Measurements from ENCODE around the gene PLB1. TPM values are rescaled to one million over a fixed set of nuclear protein-coding genes. Genes with fewer than 3 reads are reported as not detected.

The PLB1 gene
- total and polyA plus RNA-seq, 2 experiments from 2014 or later = 0.11 to 0.44 TPM

GRCh38 chr2:28670856-28671255, 175.0 kb downstream of the PLB1 start:
- Histone ChIP-seq H3K4me1 (ENCODE audit: insufficient read depth) (peaks cover 6% of the 10 kb centered on the region; the same call in 1 of the 2 replicates), H3K36me3 (ENCODE audit: low read depth) (no peaks in the 10 kb centered on the region), H3K79me2 (ENCODE audit: insufficient read depth) (no peaks in the 10 kb centered on the region), H3K9ac (no peak overlapping the region), H3K9me3 (ENCODE audit: low read depth) (no peaks in the 10 kb centered on the region), H4K20me1 (ENCODE audit: insufficient read depth) (no peaks in the 10 kb centered on the region), H3K27ac (no peak overlapping the region), H3K4me3 (no peak overlapping the region), H3K9me2 (ENCODE audit: insufficient read depth) (no peaks in the 10 kb centered on the region), H2AFZ (no peak overlapping the region), H3K4me2 (ENCODE audit: unreplicated experiment) (no peak overlapping the region), H3F3A (ENCODE audit: insufficient read depth) (0 out of 2 replicates have a peak, but pooled peaks cover 9% of the 10 kb centered on the region), H3K27me3 (replicated peaks; ENCODE audit: insufficient read depth) (no peaks in the 10 kb centered on the region)
- TF ChIP-seq EZH2 (IDR thresholded peaks at IDR 0.05; ENCODE audit: insufficient read depth, poor library complexity, severe bottlenecking) (no peak), EZH2phosphoT487 (IDR thresholded peaks at IDR 0.05; ENCODE audit: insufficient read depth, low read depth) (no peak)
- 50 to 61% methylated on average over 2 of the region's 2 CpGs for WGBS, 2 experiments (ENCODE audit: low coverage in 1 of 2, low lambda C conversion rate in 2 of 2, missing lambda C conversion rate in 2 of 2)
- in situ Hi-C loops (cut with MboI) = no loop called here
- DNase-seq = no peak

- Histone ChIP-seq H3K4me3 (no peak overlapping the region), H3K27ac (no peak overlapping the region), H3K4me1 (ENCODE audit: insufficient read depth) (peaks cover 6% of the 10 kb centered on the region; the same call in 1 of the 2 replicates), H3F3A (ENCODE audit: insufficient read depth) (0 out of 2 replicates have a peak, but pooled peaks cover 9% of the 10 kb centered on the region), H4K20me1 (ENCODE audit: insufficient read depth) (no peaks in the 10 kb centered on the region), H3K36me3 (ENCODE audit: low read depth) (no peaks in the 10 kb centered on the region), H3K9ac (no peak overlapping the region), H3K4me2 (ENCODE audit: unreplicated experiment) (no peak overlapping the region), H3K9me2 (ENCODE audit: insufficient read depth) (no peaks in the 10 kb centered on the region), H3K27me3 (replicated peaks; ENCODE audit: insufficient read depth) (no peaks in the 10 kb centered on the region), H3K9me3 (ENCODE audit: low read depth) (no peaks in the 10 kb centered on the region), H3K79me2 (ENCODE audit: insufficient read depth) (no peaks in the 10 kb centered on the region), H2AFZ (no peak overlapping the region)
- WGBS, 2 experiments (ENCODE audit: low coverage in 1 of 2, low lambda C conversion rate in 2 of 2, missing lambda C conversion rate in 2 of 2) = 78 to 80% methylated on average over 4 of the region's 4 CpGs
- no peak for TF ChIP-seq EZH2phosphoT487 (IDR thresholded peaks at IDR 0.05; ENCODE audit: insufficient read depth, low read depth)
- TF ChIP-seq EZH2 (IDR thresholded peaks at IDR 0.05; ENCODE audit: insufficient read depth, poor library complexity, severe bottlenecking) = no peak
- in situ Hi-C loops (cut with MboI) = no loop called here
- DNase-seq = no peak
These were observed 177.5 kb downstream of the PLB1 start for GRCh38 chr2:28673338-28673737.

- Histone ChIP-seq H3K9me3 (ENCODE audit: low read depth) (no peaks in the 10 kb centered on the region), H3K4me3 (no peak overlapping the region), H3F3A (ENCODE audit: insufficient read depth) (0 out of 2 replicates have a peak, but pooled peaks cover 9% of the 10 kb centered on the region), H3K4me2 (ENCODE audit: unreplicated experiment) (no peak overlapping the region), H3K9ac (no peak overlapping the region), H3K79me2 (ENCODE audit: insufficient read depth) (no peaks in the 10 kb centered on the region), H3K9me2 (ENCODE audit: insufficient read depth) (no peaks in the 10 kb centered on the region), H3K27me3 (replicated peaks; ENCODE audit: insufficient read depth) (no peaks in the 10 kb centered on the region), H4K20me1 (ENCODE audit: insufficient read depth) (no peaks in the 10 kb centered on the region), H3K36me3 (ENCODE audit: low read depth) (no peaks in the 10 kb centered on the region), H3K27ac (no peak overlapping the region), H3K4me1 (ENCODE audit: insufficient read depth) (peaks cover 6% of the 10 kb centered on the region; the same call in 1 of the 2 replicates), H2AFZ (no peak overlapping the region)
- no peak for TF ChIP-seq EZH2phosphoT487 (IDR thresholded peaks at IDR 0.05; ENCODE audit: insufficient read depth, low read depth)
- no peak for TF ChIP-seq EZH2 (IDR thresholded peaks at IDR 0.05; ENCODE audit: insufficient read depth, poor library complexity, severe bottlenecking)
- in situ Hi-C loops (cut with MboI) = no loop called here
- DNase-seq = peak; percentile 32
- 47 to 52% methylated on average over 3 of the region's 3 CpGs for WGBS, 2 experiments (ENCODE audit: low coverage in 1 of 2, low lambda C conversion rate in 2 of 2, missing lambda C conversion rate in 2 of 2)
These were observed 178.3 kb downstream of the PLB1 start for GRCh38 chr2:28674062-28674712.

DNA sequence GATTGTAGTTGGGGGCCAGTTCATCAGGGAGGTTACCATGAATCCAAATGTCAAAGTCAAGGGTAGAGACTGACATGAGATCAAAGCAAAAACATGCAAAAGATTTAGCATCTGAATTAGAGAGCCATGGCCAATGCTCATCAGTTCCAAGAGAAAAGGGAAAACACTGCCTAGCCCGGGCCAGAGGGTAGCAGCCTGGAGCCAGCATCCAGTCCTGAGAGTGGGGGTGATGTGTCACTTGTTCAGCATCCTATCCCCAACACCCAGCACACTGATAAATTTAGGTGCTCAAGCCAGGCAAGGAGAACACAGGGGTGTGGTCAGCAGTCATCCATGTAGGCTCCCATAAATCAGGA, 178.8 kb downstream of the PLB1 start:
- H3K4me1 ChIP-seq (ENCODE audit: insufficient read depth) = peaks cover 6% of the 10 kb centered on the region; the same call in 1 of the 2 replicates
- 0 to 24% methylated on average over 1 of the region's 1 CpG for WGBS, 2 experiments (ENCODE audit: low coverage in 1 of 2, low lambda C conversion rate in 2 of 2, missing lambda C conversion rate in 2 of 2)
- no peak overlapping the region for H3K4me2 ChIP-seq (ENCODE audit: unreplicated experiment)
- DNase-seq = no peak
- H3K4me3 ChIP-seq = no peak overlapping the region
- no peaks in the 10 kb centered on the region for H3K9me3 ChIP-seq (ENCODE audit: low read depth)
- no peak overlapping the region for H3K9ac ChIP-seq
- H3F3A ChIP-seq (ENCODE audit: insufficient read depth) = 0 out of 2 replicates have a peak, but pooled peaks cover 9% of the 10 kb centered on the region
- H3K36me3 ChIP-seq (ENCODE audit: low read depth) = no peaks in the 10 kb centered on the region
- no peaks in the 10 kb centered on the region for H3K9me2 ChIP-seq (ENCODE audit: insufficient read depth)
- H3K79me2 ChIP-seq (ENCODE audit: insufficient read depth) = no peaks in the 10 kb centered on the region
- H2AFZ ChIP-seq = no peak overlapping the region
- in situ Hi-C loops (cut with MboI) = no loop called here
- no peaks in the 10 kb centered on the region for H3K27me3 ChIP-seq (replicated peaks; ENCODE audit: insufficient read depth)
- no peaks in the 10 kb centered on the region for H4K20me1 ChIP-seq (ENCODE audit: insufficient read depth)
- TF ChIP-seq EZH2 (IDR thresholded peaks at IDR 0.05; ENCODE audit: insufficient read depth, poor library complexity, severe bottlenecking) = no peak
- no peak for TF ChIP-seq EZH2phosphoT487 (IDR thresholded peaks at IDR 0.05; ENCODE audit: insufficient read depth, low read depth)
- no peak overlapping the region for H3K27ac ChIP-seq
